ENCODE data around the gene GPR15. TPM values are rescaled to one million over a fixed set of nuclear protein-coding genes. Genes with fewer than 3 reads are reported as not detected.

GPR15 gene
- polyA plus RNA-seq, 1 donor from 2014 or later, result not detected

GRCh38 chr3:98573181-98573728, 41.5 kb downstream of the GPR15 start:
- H3K27ac ChIP-seq (ENCODE audit: low read length), result no peak overlapping the region
- no peak overlapping the region for H3K4me2 ChIP-seq (ENCODE audit: low read length)
- no peaks in the 10 kb centered on the region for H3K27me3 ChIP-seq (ENCODE audit: insufficient read depth, low read depth, low read length)

GRCh38 chr3:98574132-98574531, 42.4 kb downstream of the GPR15 start:
- no peaks in the 10 kb centered on the region for H3K9me2 ChIP-seq (ENCODE audit: insufficient read depth, low read length)
- H3K4me2 ChIP-seq (ENCODE audit: low read length), result no peak overlapping the region
- H4K20me1 ChIP-seq (ENCODE audit: insufficient read depth), result no peaks in the 10 kb centered on the region
- H3K27me3 ChIP-seq (ENCODE audit: insufficient read depth, low read depth, low read length), result no peaks in the 10 kb centered on the region
- no peak overlapping the region for H3K27ac ChIP-seq (ENCODE audit: low read length)
- no peak overlapping the region for H3K9ac ChIP-seq (ENCODE audit: low read length)
- peaks cover 10% of the 10 kb centered on the region for H3K36me3 ChIP-seq (ENCODE audit: insufficient read depth, low read length)
- no peaks in the 10 kb centered on the region for H3K9me3 ChIP-seq (ENCODE audit: low read length)
- no peaks in the 10 kb centered on the region for H3K79me2 ChIP-seq (replicated peaks; ENCODE audit: insufficient read depth, low read length)
- no peaks in the 10 kb centered on the region for H3F3A ChIP-seq (ENCODE audit: insufficient read depth, low read length, poor library complexity, severe bottlenecking)
- H3K4me3 ChIP-seq (ENCODE audit: low read length), result no peak overlapping the region
- H2AFZ ChIP-seq (ENCODE audit: low read depth, low read length), result no peak overlapping the region
- TF ChIP-seq POLR2AphosphoS5 (IDR thresholded peaks at IDR 0.05) (no peak), MXI1 (conservative IDR thresholded peaks at IDR 0.05; ENCODE audit: poor library complexity, severe bottlenecking) (no peak), TAF1 (IDR thresholded peaks at IDR 0.05; ENCODE audit: low read depth) (no peak), RAD21 (conservative IDR thresholded peaks at IDR 0.05) (no peak), EZH2 (IDR thresholded peaks at IDR 0.05; ENCODE audit: borderline replicate concordance, insufficient read depth, low read length, poor library complexity, severe bottlenecking) (no peak), EP300 (conservative IDR thresholded peaks at IDR 0.05; ENCODE audit: poor library complexity, severe bottlenecking) (no peak)

More at GRCh38 chr3:98573181-98573728, 41.5 kb downstream of the GPR15 start:
- Histone ChIP-seq H3F3A (ENCODE audit: insufficient read depth, low read length, poor library complexity, severe bottlenecking) (no peaks in the 10 kb centered on the region), H2AFZ (ENCODE audit: low read depth, low read length) (no peak overlapping the region), H3K4me3 (ENCODE audit: low read length) (no peak overlapping the region), H4K20me1 (ENCODE audit: insufficient read depth) (no peaks in the 10 kb centered on the region), H3K79me2 (replicated peaks; ENCODE audit: insufficient read depth, low read length) (no peaks in the 10 kb centered on the region), H3K36me3 (ENCODE audit: insufficient read depth, low read length) (peaks cover 7% of the 10 kb centered on the region), H3K9ac (ENCODE audit: low read length) (no peak overlapping the region), H3K9me3 (ENCODE audit: low read length) (no peaks in the 10 kb centered on the region), H3K9me2 (ENCODE audit: insufficient read depth, low read length) (no peaks in the 10 kb centered on the region)
- TF ChIP-seq REST (IDR thresholded peaks at IDR 0.05; ENCODE audit: borderline replicate concordance), result no peak
- no peak for TF ChIP-seq MXI1 (conservative IDR thresholded peaks at IDR 0.05; ENCODE audit: poor library complexity, severe bottlenecking)
- peak; percentile 35 for TF ChIP-seq CTCF (IDR thresholded peaks at IDR 0.05; ENCODE audit: poor library complexity, severe bottlenecking)
- TF ChIP-seq EZH2 (IDR thresholded peaks at IDR 0.05; ENCODE audit: borderline replicate concordance, insufficient read depth, low read length, poor library complexity, severe bottlenecking), result no peak
- no peak for TF ChIP-seq POLR2AphosphoS5 (IDR thresholded peaks at IDR 0.05)
